ENCODE results near the gene MED12L.

GRCh38 chr3:151431940-151432339 is 346.5 kb downstream of the MED12L start:
- TF ChIP-seq CTCF (IDR thresholded peaks at IDR 0.05) (no peak), POLR2A (IDR thresholded peaks at IDR 0.05) (no peak), EP300 (IDR thresholded peaks at IDR 0.05) (no peak)

Data from ovary (tissue), 3 donors.